Endothelial cell (in vitro differentiated cells): ENCODE results near the gene CDADC1. TPM values are rescaled to one million over a fixed set of nuclear protein-coding genes. Genes with fewer than 3 reads are reported as not detected.

Experiments used
- DNase-seq: peaks from one replicate; pipeline ENCODE4 v3.0.0; 2021; ENCODE audit warnings: low spot score
- H3K27ac Mint-ChIP-seq: one replicate; pipeline ENCODE4 v1.8.0; 2021; ENCODE audit warnings: mixed read lengths, inconsistent platforms; ENCODE audit not compliant: unreplicated experiment
- H3K27me3 Mint-ChIP-seq: one replicate; pipeline ENCODE4 v1.8.0; 2021; ENCODE audit warnings: mild to moderate bottlenecking, moderate library complexity, mixed read lengths, inconsistent platforms; ENCODE audit not compliant: unreplicated experiment
- H3K36me3 Mint-ChIP-seq: one replicate; pipeline ENCODE4 v1.8.0; 2021; ENCODE audit warnings: mild to moderate bottlenecking, low read depth, mixed read lengths, inconsistent platforms; ENCODE audit not compliant: unreplicated experiment
- H3K4me1 Mint-ChIP-seq: one replicate; pipeline ENCODE4 v1.8.0; 2021; ENCODE audit warnings: mild to moderate bottlenecking, mixed read lengths, inconsistent platforms; ENCODE audit not compliant: unreplicated experiment
- H3K4me3 Mint-ChIP-seq: one replicate; pipeline ENCODE4 v1.8.0; 2021; ENCODE audit warnings: mild to moderate bottlenecking, mixed read lengths, inconsistent platforms; ENCODE audit not compliant: unreplicated experiment
- H3K9me3 Mint-ChIP-seq: one replicate; pipeline ENCODE4 v1.8.0; 2021; ENCODE audit warnings: mixed read lengths, inconsistent platforms; ENCODE audit not compliant: unreplicated experiment
- CTCF ChIP-seq: fragments of 200-600 bp; sonication (generic); IDR thresholded peaks from one replicate; pipeline ENCODE4 v1.5.0; 2021; ENCODE audit warnings: antibody characterized with exemption; ENCODE audit not compliant: unreplicated experiment
- total RNA-seq: library from RNA; stranded (reverse); fragmentation: NEBNext Ultra II Directional; extraction: Animal tissue kit (Norgen Biotek cat#: 25700); gene quantifications from one replicate; pipeline ENCODE4 v1.2.1, GENCODE V29; 2021; ENCODE audit not compliant: unreplicated experiment

The CDADC1 gene
- total RNA-seq, 1 donor from 2014 or later = 5.1 TPM

- H3K27ac Mint-ChIP-seq = no peak overlapping the region
- H3K27me3 Mint-ChIP-seq = no peaks in the 10 kb centered on the region
- DNase-seq = no peak
- no peak overlapping the region for H3K4me3 Mint-ChIP-seq
- no peaks in the 10 kb centered on the region for H3K4me1 Mint-ChIP-seq
- H3K9me3 Mint-ChIP-seq = no peaks in the 10 kb centered on the region
- H3K36me3 Mint-ChIP-seq = no peaks in the 10 kb centered on the region
- TF ChIP-seq CTCF = no peak
Observed at GRCh38 chr13:49336655-49337054, 88.9 kb downstream of the CDADC1 start.

- no peak for TF ChIP-seq CTCF
- H3K9me3 Mint-ChIP-seq = no peaks in the 10 kb centered on the region
- no peaks in the 10 kb centered on the region for H3K4me1 Mint-ChIP-seq
- H3K27me3 Mint-ChIP-seq = no peaks in the 10 kb centered on the region
- no peaks in the 10 kb centered on the region for H3K36me3 Mint-ChIP-seq
- H3K4me3 Mint-ChIP-seq = no peak overlapping the region
- no peak overlapping the region for H3K27ac Mint-ChIP-seq
- no peak for DNase-seq
Observed at GRCh38 chr13:49340161-49340560, 92.4 kb downstream of the CDADC1 start.

- no peak for TF ChIP-seq CTCF
- no peaks in the 10 kb centered on the region for H3K9me3 Mint-ChIP-seq
- no peaks in the 10 kb centered on the region for H3K36me3 Mint-ChIP-seq
- no peak overlapping the region for H3K27ac Mint-ChIP-seq
- no peak for DNase-seq
- H3K4me3 Mint-ChIP-seq = no peak overlapping the region
- H3K4me1 Mint-ChIP-seq = no peaks in the 10 kb centered on the region
- H3K27me3 Mint-ChIP-seq = no peaks in the 10 kb centered on the region
Observed at GRCh38 chr13:49341517-49341916, 93.8 kb downstream of the CDADC1 start.

GRCh38 chr13:49341941-49342340, 94.2 kb downstream of the CDADC1 start:
- Mint-ChIP-seq H3K4me3 (no peak overlapping the region), H3K9me3 (no peaks in the 10 kb centered on the region), H3K36me3 (no peaks in the 10 kb centered on the region), H3K27me3 (no peaks in the 10 kb centered on the region), H3K27ac (no peak overlapping the region), H3K4me1 (no peaks in the 10 kb centered on the region)
- no peak for TF ChIP-seq CTCF
- no peak for DNase-seq

GRCh38 chr13:49342454-49342853, 94.7 kb downstream of the CDADC1 start:
- H3K27ac Mint-ChIP-seq = no peak overlapping the region
- no peaks in the 10 kb centered on the region for H3K4me1 Mint-ChIP-seq
- TF ChIP-seq CTCF = no peak
- H3K9me3 Mint-ChIP-seq = no peaks in the 10 kb centered on the region
- DNase-seq = no peak
- H3K27me3 Mint-ChIP-seq = no peaks in the 10 kb centered on the region
- H3K36me3 Mint-ChIP-seq = no peaks in the 10 kb centered on the region
- H3K4me3 Mint-ChIP-seq = no peak overlapping the region

Other genes starting within 250 kb of the CDADC1 start
- not detected for gene MLNR, start 27.6 kb upstream of the CDADC1 start, total RNA-seq
- 3.9 TPM for gene CAB39L, start 196.1 kb downstream of the CDADC1 start, total RNA-seq
- gene SETDB2, start 196.3 kb downstream of the CDADC1 start, total RNA-seq = 8.9 TPM
- 16.4 TPM for gene PHF11, start 248.0 kb downstream of the CDADC1 start, total RNA-seq